ENCODE results near the gene TEF.

GRCh38 chr22:41401781-41402648 lies 20.3 kb downstream of the TEF start:
- TF ChIP-seq CTCF (conservative IDR thresholded peaks at IDR 0.05; ENCODE audit: low read depth in 2 of 2) (no peak), POLR2AphosphoS5 (IDR thresholded peaks at IDR 0.05; ENCODE audit: low read depth) (no peak), REST (IDR thresholded peaks at IDR 0.05; ENCODE audit: unreplicated experiment) (no peak), CREB1 (CRISPR knock-in tag; IDR thresholded peaks at IDR 0.05; ENCODE audit: low read depth) (no peak), ZNF114 (CRISPR knock-in tag; IDR thresholded peaks at IDR 0.05) (no peak)
